ENCODE results near the gene FABP7.
A peak's percentile ranks its signal among the peaks of the same experiment; 100 is the strongest.

The FABP7 gene

DNA sequence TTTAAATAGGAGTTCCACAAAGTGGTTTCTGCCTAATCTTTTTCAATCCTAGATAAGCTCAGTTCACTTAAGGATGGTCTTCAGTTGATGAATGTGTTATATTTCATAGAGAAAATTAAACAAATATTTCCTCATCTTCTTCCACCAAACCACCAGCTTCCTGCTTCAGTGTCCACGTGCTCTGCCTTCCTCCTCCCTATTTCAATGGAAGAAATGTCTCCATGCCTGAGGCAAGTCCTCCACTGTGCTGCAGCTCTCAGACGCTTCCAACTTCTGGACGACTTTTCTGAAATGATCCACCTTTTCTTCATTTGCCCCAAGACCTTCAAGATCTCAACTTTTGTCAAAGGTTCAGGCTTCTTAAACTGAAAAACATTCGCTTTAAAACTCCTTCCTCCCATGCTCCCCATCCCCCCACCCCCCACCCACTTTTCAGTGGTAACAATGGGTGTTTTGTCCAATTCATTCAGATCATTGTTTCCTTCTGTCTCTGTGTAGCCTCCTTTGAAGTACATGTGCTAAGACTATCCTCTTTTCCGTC is 25.3 kb upstream of the FABP7 start:
- DNase-seq (ENCODE audit: low read depth, low spot score) = no peak
- H3K27ac ChIP-seq = no peak overlapping the region

DNA sequence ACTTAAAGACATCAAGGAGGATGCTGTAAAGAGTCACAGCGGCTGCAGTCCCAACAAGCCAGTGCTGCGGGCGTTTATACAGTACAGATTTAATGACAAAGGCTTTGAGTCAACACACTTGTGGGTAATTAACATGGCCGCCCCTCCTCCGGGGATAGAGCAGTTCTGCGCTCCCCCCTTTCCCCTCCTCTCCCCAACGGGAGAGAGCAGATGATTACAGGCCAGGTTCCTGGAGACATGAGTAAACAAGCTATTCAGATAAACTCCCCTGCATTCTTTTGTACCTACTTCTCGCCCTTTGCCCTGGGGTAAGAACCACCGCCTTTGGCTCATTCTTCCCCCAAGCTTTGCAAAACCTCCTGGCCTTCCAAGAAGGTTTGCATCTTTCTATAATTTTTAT is 23.6 kb upstream of the FABP7 start:
- DNase-seq (ENCODE audit: low read depth, low spot score) = no peak
- no peak overlapping the region for H3K27ac ChIP-seq

DNA sequence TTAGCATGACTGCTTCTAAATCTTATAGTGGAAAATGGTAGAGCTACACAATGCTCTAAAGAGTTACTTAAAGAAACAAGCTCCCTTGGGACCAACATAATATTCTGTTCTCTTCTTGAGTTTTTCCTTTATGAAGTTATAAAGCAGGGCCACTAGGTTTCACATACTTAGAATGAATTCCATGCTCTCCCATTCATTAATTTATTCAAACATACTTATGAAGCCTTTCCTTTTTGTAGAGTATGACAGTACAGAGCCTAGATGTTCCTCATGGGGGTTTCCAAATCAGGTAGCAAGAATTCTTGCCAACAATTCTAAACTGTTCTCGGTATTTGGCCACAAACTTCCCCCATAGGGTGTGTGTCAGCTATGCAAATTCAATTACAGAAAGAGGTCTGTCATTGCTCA is 20.6 kb upstream of the FABP7 start:
- no peak for DNase-seq (ENCODE audit: low read depth, low spot score)
- H3K27ac ChIP-seq = no peak overlapping the region

DNA sequence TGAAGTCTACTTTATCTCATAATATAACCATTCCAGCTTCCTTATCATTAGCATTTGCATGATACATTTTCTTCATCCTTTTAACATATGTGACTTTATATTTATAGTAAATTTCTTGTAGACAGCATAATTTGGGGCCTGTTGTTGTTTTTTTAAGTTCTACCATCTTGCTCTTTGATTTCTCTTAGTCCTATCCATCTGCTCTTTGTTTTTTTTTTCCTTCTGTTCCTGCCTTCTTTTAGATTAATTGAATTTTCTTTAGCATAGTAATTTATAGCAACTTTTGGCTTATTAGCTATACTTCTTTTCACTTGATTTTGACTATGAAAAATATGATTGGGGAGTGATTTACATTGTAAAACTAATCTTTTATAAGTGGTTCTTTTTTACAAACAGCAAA is 19.2 kb upstream of the FABP7 start:
- no peak for DNase-seq (ENCODE audit: low read depth, low spot score)

DNA sequence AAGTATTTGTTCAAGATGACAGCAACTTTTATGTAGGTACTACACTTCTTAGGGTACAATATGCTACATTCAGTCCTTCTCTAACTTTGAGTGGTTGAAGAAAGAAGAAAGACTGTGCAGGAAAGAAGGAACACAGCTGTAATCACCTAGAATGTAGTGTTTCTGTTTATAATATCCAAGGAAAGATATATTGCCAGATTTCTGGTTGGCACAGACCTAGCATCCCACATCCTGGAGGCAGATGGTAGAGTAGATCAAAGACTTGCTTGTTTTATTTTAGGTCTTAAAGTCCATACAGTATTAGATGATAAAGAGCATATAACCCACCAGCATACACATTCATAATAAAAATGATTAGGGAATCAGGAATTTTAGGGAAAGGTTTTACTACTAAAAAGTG is 13.3 kb upstream of the FABP7 start:
- DNase-seq (ENCODE audit: low read depth, low spot score) = no peak
- no peak overlapping the region for H3K27ac ChIP-seq

More for the DNA sequence above, 19.2 kb upstream of the FABP7 start:
- H3K27ac ChIP-seq = no peak overlapping the region

DNA sequence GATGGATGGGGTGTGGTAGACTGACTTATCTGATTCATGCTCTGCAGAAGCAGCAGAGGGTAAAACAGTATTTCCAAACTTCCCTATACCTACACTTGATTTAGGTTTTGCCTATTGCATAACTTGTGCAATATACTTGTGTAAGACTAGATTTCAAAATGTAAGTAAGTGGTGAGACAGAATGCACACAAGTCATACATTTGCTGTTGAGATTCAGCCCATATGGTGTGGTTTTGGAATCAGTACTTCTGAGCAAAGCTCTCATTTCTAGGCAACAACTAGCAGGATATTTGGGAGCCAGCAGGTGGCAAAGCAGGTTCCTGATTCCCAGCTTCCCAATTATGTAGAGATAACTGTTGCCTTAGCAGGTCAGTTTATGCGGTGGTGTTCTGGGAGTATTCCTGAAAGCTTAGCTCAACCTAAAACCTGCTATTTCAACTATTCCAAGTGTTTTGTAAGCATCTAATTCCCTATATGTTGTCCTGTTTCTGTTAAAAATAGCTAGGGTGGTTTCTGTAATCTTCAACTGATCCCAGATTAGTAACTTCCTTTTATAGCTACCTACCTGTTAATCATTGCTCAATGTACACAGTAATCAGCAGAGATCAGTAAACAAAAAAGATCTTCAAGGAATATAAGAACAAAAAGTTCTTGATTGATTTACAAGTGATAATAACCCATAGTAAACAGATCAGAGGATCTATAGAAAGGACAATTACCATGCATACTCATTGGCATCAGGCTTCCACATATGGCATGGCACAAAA is 8.5 kb upstream of the FABP7 start:
- peak overlapping the region; percentile 22 for H3K27ac ChIP-seq
- no peak for DNase-seq (ENCODE audit: low read depth, low spot score)

DNA sequence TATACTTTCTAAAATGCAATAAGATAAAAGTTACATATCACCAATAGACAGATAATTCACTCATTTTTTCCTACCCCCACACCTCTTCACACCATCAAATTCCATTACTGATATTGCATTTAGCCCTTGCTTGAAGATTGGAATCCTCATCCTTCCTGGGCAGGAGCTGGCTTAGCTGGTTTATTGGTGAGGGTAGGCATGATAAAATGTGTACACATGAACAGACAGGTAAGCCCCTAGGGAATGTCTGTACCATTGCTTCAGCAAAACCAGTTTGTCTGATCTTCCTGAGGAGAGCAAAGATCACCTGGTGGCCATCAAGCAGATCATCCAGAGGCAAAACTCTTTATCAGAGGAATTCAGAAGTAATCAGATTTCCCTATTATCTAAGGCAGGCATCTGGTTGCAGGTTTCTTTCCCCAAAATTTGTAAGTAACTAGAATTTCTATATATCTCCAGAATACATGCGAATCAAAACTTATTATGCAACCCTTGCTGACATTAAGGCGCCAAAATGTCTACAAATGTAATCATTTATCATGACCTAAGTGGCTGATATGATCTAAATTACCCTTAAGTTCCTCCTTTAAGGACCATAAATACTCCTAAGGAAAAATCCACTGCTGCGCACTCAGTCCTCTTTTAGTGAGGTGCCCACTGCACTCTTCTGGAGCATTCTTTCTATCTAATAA is 6.6 kb upstream of the FABP7 start:
- H3K27ac ChIP-seq = no peak overlapping the region
- peak; percentile 51 for DNase-seq (ENCODE audit: low read depth, low spot score)

DNA sequence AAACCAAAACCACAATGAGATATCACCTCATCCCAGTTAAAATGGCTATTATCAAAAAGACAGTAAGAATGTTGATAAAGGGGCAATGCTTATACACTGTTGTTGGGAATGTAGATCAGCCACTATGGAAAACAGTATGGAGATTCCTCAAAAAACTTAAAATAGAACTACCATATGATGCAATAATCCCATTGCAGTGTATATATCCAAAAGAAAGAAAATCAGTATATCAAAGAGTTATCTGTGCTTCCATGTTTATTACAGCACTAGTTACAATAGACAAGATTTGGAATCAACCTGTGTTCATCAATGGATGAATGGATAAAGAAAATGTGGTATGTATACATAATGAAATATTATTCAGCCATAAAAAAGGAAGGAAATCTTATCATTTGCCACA is 3.5 kb upstream of the FABP7 start:
- H3K27ac ChIP-seq = no peak overlapping the region
- no peak for DNase-seq (ENCODE audit: low read depth, low spot score)

DNA sequence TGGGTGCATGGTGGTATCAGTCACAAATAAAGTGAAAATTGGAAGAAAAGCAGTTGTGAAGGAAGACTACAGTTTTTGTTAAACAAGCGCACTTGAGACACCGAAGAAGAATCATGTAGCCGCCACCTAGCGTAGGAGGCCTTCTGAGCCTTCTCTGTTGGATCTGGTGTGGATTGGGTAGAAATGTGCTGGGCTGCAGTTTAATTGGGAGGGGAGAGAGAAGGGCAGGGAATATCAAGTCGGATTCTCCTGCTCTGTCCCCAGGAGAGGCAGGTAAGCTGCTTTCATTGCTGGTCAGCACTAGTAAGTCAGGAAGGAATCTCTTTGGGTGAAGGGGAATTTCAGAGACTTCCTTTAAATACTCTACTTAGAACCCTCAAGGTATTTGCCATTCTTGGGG is 1.2 kb upstream of the FABP7 start:
- no peak for DNase-seq (ENCODE audit: low read depth, low spot score)
- no peak overlapping the region for H3K27ac ChIP-seq

DNA sequence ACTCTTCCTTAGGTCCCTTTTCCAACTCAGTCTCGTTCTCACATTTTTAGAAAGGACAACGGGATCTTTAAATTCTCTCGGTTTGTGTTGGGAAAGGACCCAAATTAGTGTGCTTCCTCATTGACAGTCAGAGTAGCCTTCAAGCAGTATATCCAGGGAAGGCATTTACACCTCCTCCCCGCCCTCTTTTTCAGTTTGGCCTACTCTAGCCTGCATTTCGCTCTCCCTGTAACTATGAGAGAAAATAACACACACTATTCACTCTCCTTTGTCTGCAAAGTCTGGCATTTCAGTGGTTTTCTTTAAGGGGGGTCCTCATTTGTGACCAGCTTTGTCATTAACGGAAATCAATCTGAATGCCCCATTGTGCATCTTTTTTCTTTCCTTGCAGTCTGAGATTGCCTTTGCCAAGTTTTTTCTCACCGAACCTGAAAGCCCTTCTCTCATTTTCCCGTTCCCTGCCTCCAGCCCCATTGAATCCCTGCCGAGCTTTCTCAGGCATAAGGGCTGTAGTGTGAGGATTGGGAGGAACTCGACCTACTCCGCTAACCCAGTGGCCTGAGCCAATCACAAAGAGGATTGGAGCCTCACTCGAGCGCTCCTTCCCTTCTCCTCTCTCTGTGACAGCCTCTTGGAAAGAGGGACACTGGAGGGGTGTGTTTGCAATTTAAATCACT is 393 bp upstream of the FABP7 start:
- H3K27ac ChIP-seq = no peak overlapping the region
- no peak for DNase-seq (ENCODE audit: low read depth, low spot score)

DNA sequence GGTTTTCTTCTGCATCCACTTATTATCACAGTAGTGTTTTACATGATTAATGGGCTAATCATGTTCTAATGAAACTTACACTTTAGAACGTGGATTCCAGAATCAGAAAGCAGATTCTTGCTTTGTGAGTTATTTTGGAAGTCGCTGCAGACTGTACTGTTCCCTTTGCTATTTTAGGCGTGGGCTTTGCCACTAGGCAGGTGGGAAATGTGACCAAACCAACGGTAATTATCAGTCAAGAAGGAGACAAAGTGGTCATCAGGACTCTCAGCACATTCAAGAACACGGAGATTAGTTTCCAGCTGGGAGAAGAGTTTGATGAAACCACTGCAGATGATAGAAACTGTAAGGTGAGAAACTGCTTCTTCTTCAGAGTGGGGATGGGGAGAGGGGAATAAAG is 598 bp downstream of the FABP7 start:
- no peak overlapping the region for H3K27ac ChIP-seq
- no peak for DNase-seq (ENCODE audit: low read depth, low spot score)

DNA sequence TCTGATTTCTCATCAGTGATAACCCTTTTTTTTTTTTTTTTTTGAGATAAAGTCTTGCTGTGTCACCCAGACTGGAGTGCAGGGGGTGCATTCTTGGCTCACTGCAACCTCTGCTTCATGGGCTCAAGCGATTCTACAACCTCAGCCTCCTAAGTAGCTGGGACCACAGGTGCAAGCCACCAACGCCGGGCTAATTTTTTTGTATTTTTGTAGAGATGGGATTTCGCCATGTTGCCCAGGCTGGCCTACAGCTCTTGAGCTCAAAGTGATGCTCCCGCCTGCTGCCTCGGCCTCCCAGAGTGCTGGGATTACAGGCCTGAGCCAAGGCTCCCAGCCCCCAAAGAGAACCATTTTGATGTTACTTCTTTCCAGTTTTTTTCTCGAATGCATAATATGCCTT is 2.2 kb downstream of the FABP7 start:
- H3K27ac ChIP-seq = no peak overlapping the region
- no peak for DNase-seq (ENCODE audit: low read depth, low spot score)

DNA sequence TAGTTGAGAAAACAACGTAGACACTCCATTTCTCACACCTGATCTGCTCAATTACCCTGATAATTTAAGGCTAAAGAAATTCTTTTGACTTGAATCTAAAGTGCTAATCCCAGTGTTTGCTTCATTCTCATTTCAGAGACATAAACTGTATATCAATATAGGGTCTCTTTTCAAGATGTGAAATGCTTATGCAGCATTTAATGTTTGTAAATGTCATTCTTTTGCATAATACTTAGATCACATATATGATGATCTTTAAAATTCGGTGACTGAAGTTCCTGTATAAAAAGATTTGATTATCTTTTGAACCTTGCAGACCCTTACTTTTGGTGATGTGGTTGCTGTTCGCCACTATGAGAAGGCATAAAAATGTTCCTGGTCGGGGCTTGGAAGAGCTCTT is 3.9 kb downstream of the FABP7 start:
- H3K27ac ChIP-seq = no peak overlapping the region
- DNase-seq (ENCODE audit: low read depth, low spot score) = no peak

DNA sequence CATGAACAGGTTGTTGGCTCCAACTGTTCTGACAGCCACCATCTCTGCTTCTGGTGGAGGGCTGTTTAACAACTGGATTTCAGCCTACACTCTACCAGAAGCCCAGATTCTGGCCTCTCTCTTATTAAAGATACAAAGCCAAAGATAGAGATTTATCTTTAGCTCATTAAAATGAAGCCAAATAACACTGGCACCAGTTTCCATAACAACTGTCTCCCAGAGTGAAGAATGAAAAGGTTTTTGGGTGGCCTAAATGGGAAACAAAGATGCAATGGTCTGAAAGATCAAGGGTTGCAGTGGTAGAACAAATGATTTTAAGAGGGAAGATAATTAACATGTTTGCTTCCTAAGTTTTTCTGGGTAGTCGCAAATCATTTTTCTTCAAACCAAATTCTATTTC is 6.4 kb downstream of the FABP7 start:
- DNase-seq (ENCODE audit: low read depth, low spot score) = no peak
- no peak overlapping the region for H3K27ac ChIP-seq

DNA sequence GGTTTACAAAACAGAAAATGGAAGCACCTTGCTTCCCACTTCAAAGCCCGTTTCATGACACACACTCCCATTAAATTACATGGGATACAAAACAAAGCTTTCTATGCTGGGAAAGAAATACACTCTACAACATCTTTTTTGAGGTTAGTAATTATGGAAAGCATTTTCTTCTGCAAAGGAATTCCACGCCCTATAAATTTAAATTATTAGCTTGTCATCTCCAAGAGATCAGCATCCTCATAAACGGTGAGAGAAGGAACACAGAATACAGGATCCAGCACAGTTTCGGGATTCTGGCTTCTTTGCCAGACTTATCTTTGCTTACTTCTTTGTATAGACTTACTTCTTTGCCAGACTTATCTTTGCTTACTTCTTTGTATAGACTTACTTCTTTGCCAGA is 8.2 kb downstream of the FABP7 start:
- no peak overlapping the region for H3K27ac ChIP-seq
- no peak for DNase-seq (ENCODE audit: low read depth, low spot score)

DNA sequence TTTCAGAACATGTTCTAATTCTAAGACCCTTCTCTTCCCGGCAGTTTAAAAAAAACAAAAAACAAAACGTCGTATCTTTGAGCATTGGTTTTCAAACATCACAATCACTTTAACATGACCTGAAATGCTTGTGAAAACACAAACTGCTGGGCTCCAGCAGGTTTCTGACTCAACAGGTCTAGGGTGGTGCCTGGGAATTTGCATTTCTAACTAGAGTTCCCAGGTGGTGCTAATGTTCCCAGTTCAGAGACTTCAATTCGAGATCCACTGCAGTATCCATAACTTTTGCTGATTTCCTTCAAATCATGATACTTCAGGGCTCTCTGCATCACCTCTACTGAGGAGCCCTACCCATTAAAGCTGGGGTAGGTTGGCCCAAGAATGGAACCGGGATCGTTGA is 8.7 kb downstream of the FABP7 start:
- DNase-seq (ENCODE audit: low read depth, low spot score) = no peak
- H3K27ac ChIP-seq = no peak overlapping the region

DNA sequence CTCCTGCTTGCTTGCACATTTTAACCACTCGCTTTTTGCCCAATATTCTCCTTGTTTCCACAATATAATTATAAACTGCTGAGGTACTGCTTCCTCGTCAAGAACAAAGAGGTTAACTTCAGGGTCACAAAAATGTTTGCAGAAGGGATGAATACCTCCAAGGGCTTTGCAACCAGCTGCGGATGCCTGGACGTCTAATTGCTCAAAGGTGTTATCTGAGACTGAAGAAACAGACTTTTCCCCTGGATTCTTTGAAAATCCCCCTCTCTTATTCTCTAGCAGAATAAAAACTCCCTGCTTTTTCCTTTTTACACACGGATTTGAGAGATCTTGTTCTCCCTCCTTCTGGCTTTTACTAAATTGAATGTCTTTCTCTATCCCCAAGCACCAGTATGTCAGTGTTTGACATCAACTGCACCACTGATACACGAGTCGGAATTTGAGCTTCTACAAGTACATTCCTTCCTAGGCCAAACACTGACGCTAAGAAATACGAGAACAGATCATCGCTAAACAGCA is 9.2 kb downstream of the FABP7 start:
- no peak for DNase-seq (ENCODE audit: low read depth, low spot score)
- H3K27ac ChIP-seq = peak overlapping the region; percentile 79

DNA sequence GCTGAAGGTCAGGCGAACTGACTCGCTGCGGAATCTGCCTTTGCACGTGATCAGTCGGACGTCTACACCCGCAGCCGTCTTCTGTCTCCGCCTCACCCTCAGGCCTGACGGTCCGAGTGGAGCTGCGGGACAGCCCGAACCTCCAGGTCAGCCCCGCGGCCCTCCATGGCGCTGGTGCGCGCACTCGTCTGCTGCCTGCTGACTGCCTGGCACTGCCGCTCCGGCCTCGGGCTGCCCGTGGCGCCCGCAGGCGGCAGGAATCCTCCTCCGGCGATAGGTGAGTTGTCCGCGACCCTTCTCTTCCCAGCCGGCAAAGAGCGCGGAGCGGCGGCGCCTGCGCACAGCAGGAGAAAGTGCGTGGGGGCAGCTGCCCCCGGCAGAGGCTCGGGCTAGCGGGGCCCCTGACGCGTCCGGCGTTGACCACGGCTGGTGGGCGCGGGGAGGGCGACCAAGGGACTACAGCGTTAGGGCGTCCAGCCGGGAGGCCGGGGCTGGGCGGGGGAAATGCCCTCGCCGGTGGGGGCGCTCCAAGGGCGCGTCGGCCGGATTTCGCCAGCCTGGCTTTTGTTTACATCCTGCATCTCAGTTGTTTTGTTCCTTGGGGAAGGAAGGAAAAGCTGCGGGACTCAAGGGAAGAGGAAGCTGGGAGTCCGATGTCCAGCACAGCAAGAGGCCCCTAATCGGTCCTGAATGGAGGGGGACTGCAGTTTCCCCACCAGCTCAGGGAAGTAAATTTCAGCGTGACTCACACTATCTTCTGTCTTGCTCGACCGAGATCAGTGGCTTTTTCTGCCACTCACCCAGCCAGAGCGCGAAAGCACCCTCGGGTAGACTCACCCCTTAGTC is 9.9 kb downstream of the FABP7 start, which contains the start of gene SMPDL3A:
Gene SMPDL3A, plus strand, starts transcription at position 77 of the 846 bp plus-strand sequence. Its CDS starts 89 bp downstream, at position 166.
- peak within 1 kb of the TSS; percentile 79 for H3K27ac ChIP-seq
- DNase-seq (ENCODE audit: low read depth, low spot score) = no peak

DNA sequence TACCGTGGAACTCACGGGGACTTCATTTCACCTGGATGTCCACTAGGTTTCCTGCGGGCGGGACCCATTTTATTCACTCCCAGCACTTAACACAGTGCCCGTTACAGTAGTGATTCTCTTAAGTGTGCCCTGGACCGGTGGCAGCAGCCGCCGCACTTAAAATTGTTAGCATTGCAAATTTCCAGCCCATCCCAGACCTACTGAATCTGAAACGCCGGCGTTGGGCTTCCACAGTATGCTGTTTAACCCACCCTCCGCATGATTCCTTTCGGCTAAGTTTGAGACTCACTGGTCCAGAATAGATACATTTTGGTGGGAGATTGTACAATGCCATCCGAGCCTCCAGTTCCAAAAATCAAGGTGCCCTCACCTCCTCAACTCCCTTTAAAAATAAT is 10.5 kb downstream of the FABP7 start:
- DNase-seq (ENCODE audit: low read depth, low spot score) = no peak
- peak overlapping the region; percentile 79 for H3K27ac ChIP-seq

All from epithelial cell of prostate (primary cell).